HCT116 (cell line): ENCODE measurements around the gene ZSWIM6. TPM values are rescaled to one million over a fixed set of nuclear protein-coding genes. Genes with fewer than 3 reads are reported as not detected.

ENCODE experiments used
- ATAC-seq: fragments of 200-7000 bp; cut with Tn5 transposase; 2 replicates; pipeline ENCODE4 v1.9.1; 2020; ENCODE audit warnings: mild to moderate bottlenecking, moderate library complexity
- BruUV-seq: library from RNA; stranded (reverse); fragments of 400-500 nt; replicated peaks from 2 replicates; lab custom pipeline; 2021; lab: Mats Ljungman, UMichigan
- CTCF ChIA-PET: fragments of 300-600 bp; sonication (Branson Sonifier 250); formaldehyde crosslinking; loops from one replicate; lab custom pipeline; 2021; ENCODE audit warnings: antibody characterized with exemption; lab: Charles Lee
- POLR2A ChIA-PET: fragments of 300-600, 350-600 bp; sonication (Branson Sonifier 250); formaldehyde crosslinking; loops from one replicate; lab custom pipeline; 2021; ENCODE audit warnings: antibody characterized with exemption; lab: Charles Lee
- RAD21 ChIA-PET, 2 experiments: fragments of 300-600 bp; sonication (Branson Sonifier 250); formaldehyde crosslinking; loops; one replicate each; lab custom pipeline; 2023; ENCODE audit warnings: low total read pairs in 2 of 2; ENCODE audit not compliant: uncharacterized antibody in 2 of 2, unreplicated experiment in 2 of 2, low non-redundant PET in 1 of 2; lab: Charles Lee
- DNase-seq: peaks from one replicate; pipeline ENCODE4 v3.0.0-alpha.2; 2010; ENCODE audit warnings: low read depth, low spot score
- H2AFZ ChIP-seq: fragments of 200-600 bp; shearing (Covaris generic), sonication (generic); 2 replicates; pipeline ENCODE4 v1.6.1; 2017; ENCODE audit warnings: low read depth, mixed run types, mixed read lengths, antibody characterized with exemption, low read length; ENCODE audit not compliant: poor library complexity, severe bottlenecking
- H3K27ac ChIP-seq: 2 replicates; pipeline ENCODE4 v1.5.1; 2012; ENCODE audit warnings: low read depth, low read length
- H3K27me3 ChIP-seq: fragments of 200-600 bp; sonication (generic); 2 replicates; pipeline ENCODE4 v1.6.1; 2016; ENCODE audit warnings: mixed run types, low read length, mixed read lengths; ENCODE audit not compliant: insufficient read depth
- H3K36me3 ChIP-seq, 2 experiments: fragments of 200-500 bp in 1 of 2; fragments of 200-600 bp in 1 of 2; sonication (Bioruptor generic) in 1 of 2; sonication (generic) in 1 of 2; 2 replicates each; pipeline versions ENCODE4 v1.5.1 to v1.6.1; 2014 to 2016; ENCODE audit warnings: low read length in 2 of 2, inconsistent platforms in 1 of 2, mixed read lengths in 1 of 2, mixed run types in 1 of 2; ENCODE audit not compliant: insufficient read depth in 2 of 2, control insufficient read depth in 1 of 2
- H3K4me1 ChIP-seq, 2 experiments: fragments of 200-600 bp in 1 of 2; sonication (generic) in 1 of 2; 2 replicates each; pipeline versions ENCODE4 v1.5.1 to v1.6.1; 2012 to 2017; ENCODE audit warnings: low read length in 2 of 2, inconsistent platforms in 1 of 2, mild to moderate bottlenecking in 1 of 2, mixed read lengths in 1 of 2, mixed run types in 1 of 2, moderate library complexity in 1 of 2; ENCODE audit not compliant: insufficient read depth in 2 of 2, control insufficient read depth in 1 of 2
- H3K4me2 ChIP-seq: fragments of 200-600 bp; sonication (generic); 2 replicates; pipeline ENCODE4 v1.6.1; 2017; ENCODE audit warnings: mixed run types, low read length, mixed read lengths
- H3K4me3 ChIP-seq, 2 experiments: fragments of 200-600 bp in 1 of 2; sonication (generic) in 1 of 2; replicated peaks in 1 of 2; 2 replicates each; pipeline ENCODE4 v1.5.1; 2011 to 2016; ENCODE audit warnings: low read length in 2 of 2, control low read depth in 1 of 2, low read depth in 1 of 2, mild to moderate bottlenecking in 1 of 2, mixed read lengths in 1 of 2, mixed run types in 1 of 2
- H3K79me2 ChIP-seq: fragments of 200-600 bp; sonication (generic); 2 replicates; pipeline ENCODE4 v1.6.1; 2017; ENCODE audit warnings: mild to moderate bottlenecking, mixed run types, low read length, moderate library complexity, mixed read lengths; ENCODE audit not compliant: insufficient read depth
- H3K9ac ChIP-seq: fragments of 200-600 bp; sonication (generic); 2 replicates; pipeline ENCODE4 v1.6.1; 2016; ENCODE audit warnings: low read length, mixed read lengths
- H3K9me2 ChIP-seq: fragments of 200-600 bp; sonication (generic), shearing (Covaris generic); 2 replicates; pipeline ENCODE4 v1.6.1; 2017; ENCODE audit warnings: mixed run types, mild to moderate bottlenecking, moderate library complexity; ENCODE audit not compliant: insufficient read depth
- H3K9me3 ChIP-seq, 2 experiments: fragments of 200-500 bp in 1 of 2; fragments of 200-600 bp in 1 of 2; sonication (Bioruptor generic) in 1 of 2; sonication (generic) in 1 of 2; 2 replicates each; pipeline ENCODE4 v1.6.1; 2014 to 2017; ENCODE audit warnings: low read length in 2 of 2, mixed read lengths in 2 of 2, inconsistent platforms in 1 of 2, low read depth in 1 of 2, mild to moderate bottlenecking in 1 of 2, mixed run types in 1 of 2, moderate library complexity in 1 of 2; ENCODE audit not compliant: control insufficient read depth in 1 of 2, insufficient read depth in 1 of 2
- H4K20me1 ChIP-seq: fragments of 200-600 bp; sonication (generic), shearing (Covaris generic); 2 replicates; pipeline ENCODE4 v1.6.1; 2017; ENCODE audit warnings: mixed run types, mild to moderate bottlenecking, moderate library complexity; ENCODE audit not compliant: insufficient read depth
- CBX3 ChIP-seq: IDR thresholded peaks from 2 replicates; pipeline ENCODE4 v1.6.1; 2012; ENCODE audit warnings: low read depth
- CEBPB ChIP-seq: IDR thresholded peaks from 2 replicates; pipeline ENCODE4 v1.6.1; 2012; ENCODE audit warnings: low read depth
- EGR1 ChIP-seq: IDR thresholded peaks from 2 replicates; pipeline ENCODE4 v1.6.1; 2012; ENCODE audit warnings: low read depth
- EZH2 ChIP-seq: fragments of 200-600 bp; sonication (generic); IDR thresholded peaks from 2 replicates; pipeline ENCODE4 v1.6.1; 2017; ENCODE audit warnings: antibody characterized with exemption, mixed run types
- FOSL1 ChIP-seq: IDR thresholded peaks from 2 replicates; pipeline ENCODE4 v1.6.1; 2012; ENCODE audit warnings: low read depth
- JUND ChIP-seq: IDR thresholded peaks from 2 replicates; pipeline ENCODE4 v1.6.1; 2012
- POLR2A ChIP-seq: IDR thresholded peaks from 2 replicates; pipeline ENCODE4 v1.7.0; 2011; ENCODE audit warnings: borderline replicate concordance; ENCODE audit not compliant: insufficient read depth, insufficient read length; ENCODE audit errors: extremely low read depth
- POLR2AphosphoS5 ChIP-seq: IDR thresholded peaks from 2 replicates; pipeline ENCODE4 v1.6.1; 2011; ENCODE audit warnings: mild to moderate bottlenecking, low read depth, low read length, moderate library complexity
- RAD21 ChIP-seq: IDR thresholded peaks from 2 replicates; pipeline ENCODE4 v1.6.1; 2012; ENCODE audit warnings: low read depth, mild to moderate bottlenecking
- SIN3A ChIP-seq: IDR thresholded peaks from 2 replicates; pipeline ENCODE4 v1.6.1; 2012; ENCODE audit warnings: low read depth
- SP1 ChIP-seq: IDR thresholded peaks from 2 replicates; pipeline ENCODE4 v1.6.1; 2012; ENCODE audit warnings: low read depth
- SRF ChIP-seq: IDR thresholded peaks from 2 replicates; pipeline ENCODE4 v1.6.1; 2012; ENCODE audit warnings: low read depth
- TCF7L2 ChIP-seq: IDR thresholded peaks from 2 replicates; pipeline ENCODE4 v1.7.0; 2011; ENCODE audit warnings: borderline replicate concordance, inconsistent platforms; ENCODE audit not compliant: insufficient read depth, insufficient read length; ENCODE audit errors: extremely low read depth
- YY1 ChIP-seq: IDR thresholded peaks from 2 replicates; pipeline ENCODE4 v1.6.1; 2011; ENCODE audit warnings: low read length, low read depth, moderate library complexity, mild to moderate bottlenecking; ENCODE audit not compliant: insufficient replicate concordance; ENCODE audit errors: extremely low read depth
- ZFX ChIP-seq: fragments of 450-650 bp; IDR thresholded peaks from 2 replicates; pipeline ENCODE4 v1.6.1; 2017
- ZNF274 ChIP-seq: fragments of 200-500 bp; sonication (Bioruptor generic); IDR thresholded peaks from 2 replicates; pipeline ENCODE4 v1.6.1; 2014; ENCODE audit warnings: mild to moderate bottlenecking, low read depth, low read length, inconsistent platforms
- intact Hi-C: fragments of 100-400 bp; cut with micrococcal nuclease; formaldehyde crosslinking; loops from 2 replicates; pipeline ENCODE4 v1.10.0; 2022
- total RNA-seq: library from RNA; stranded (reverse); gene quantifications from one replicate; pipeline ENCODE4 v1.2.1, GENCODE V29; 2021; ENCODE audit not compliant: unreplicated experiment
- TF ChIP-seq, protein P1 (sequence below): IDR thresholded peaks from 2 replicates; pipeline ENCODE4 v1.6.1; 2012
- TF ChIP-seq, protein P2 (sequence below), 3 experiments: fragments of 200-600 bp in 1 of 3; sonication (generic) in 1 of 3; IDR thresholded peaks in 2 of 3; conservative IDR thresholded peaks in 1 of 3; 2 replicates each; pipeline ENCODE4 v1.5.1; 2012 to 2017; ENCODE audit warnings: low read depth in 2 of 3, low read length in 2 of 3, antibody characterized with exemption in 1 of 3, borderline replicate concordance in 1 of 3, control low read depth in 1 of 3, mild to moderate bottlenecking in 1 of 3, mixed read lengths in 1 of 3, mixed run types in 1 of 3, moderate library complexity in 1 of 3; ENCODE audit not compliant: insufficient read depth in 1 of 3
- TF ChIP-seq, protein P3 (sequence below): IDR thresholded peaks from 2 replicates; pipeline ENCODE4 v1.6.1; 2012
- TF ChIP-seq, protein P4 (sequence below): IDR thresholded peaks from 2 replicates; pipeline ENCODE4 v1.6.1; 2012; ENCODE audit warnings: low read depth

The ZSWIM6 gene
- total RNA-seq, 1 experiment from 2014 or later = 7.4 TPM

DNA sequence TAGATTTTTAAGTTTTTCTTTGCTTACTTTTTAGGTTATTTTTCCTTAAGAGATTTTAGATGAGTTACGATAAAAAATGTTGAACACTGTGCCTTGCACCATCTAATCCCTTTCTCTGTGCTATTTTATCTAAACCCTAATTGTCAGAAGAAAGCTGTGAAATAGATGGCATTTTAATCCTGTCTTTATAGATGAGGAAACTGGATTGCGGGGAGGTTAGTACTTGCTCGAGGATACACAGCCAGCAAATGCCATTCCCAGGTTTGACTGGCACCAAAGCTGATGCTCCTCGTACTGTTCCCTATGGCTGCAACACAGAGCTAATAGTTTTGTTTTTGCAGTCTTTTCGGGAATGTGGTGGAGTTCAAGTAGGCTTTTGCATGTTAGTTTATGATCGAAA lies 82.7 kb downstream of the ZSWIM6 start:
- Histone ChIP-seq H3K9ac (no peak overlapping the region), H3K4me3 (no peak overlapping the region), H3K9me2 (no peaks in the 10 kb centered on the region), H4K20me1 (no peaks in the 10 kb centered on the region), H3K4me1 (peaks cover 37 to 49% of the 10 kb centered on the region in 2 experiments), H2AFZ (no peak overlapping the region), H3K4me2 (peak overlapping the region; percentile 40; the same call in 1 of the 2 replicates), H3K36me3 (no peaks in the 10 kb centered on the region), H3K79me2 (peaks cover 76% of the 10 kb centered on the region), H3K27me3 (no peaks in the 10 kb centered on the region), H3K27ac (no peak overlapping the region), H3K9me3 (no peaks in the 10 kb centered on the region)
- ChIA-PET POLR2A (no interaction called here), CTCF (no interaction called here), RAD21 (no interaction called here)
- ATAC-seq (no peak), DNase-seq (no peak)
- no TSS peak for BruUV-seq
- no peak for TF ChIP-seq POLR2A
- no peak for TF ChIP-seq EGR1
- no peak for TF ChIP-seq ZFX
- TF ChIP-seq, protein P1, sequence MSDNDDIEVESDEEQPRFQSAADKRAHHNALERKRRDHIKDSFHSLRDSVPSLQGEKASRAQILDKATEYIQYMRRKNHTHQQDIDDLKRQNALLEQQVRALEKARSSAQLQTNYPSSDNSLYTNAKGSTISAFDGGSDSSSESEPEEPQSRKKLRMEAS = no peak
- TF ChIP-seq FOSL1 = no peak
- TF ChIP-seq, protein P2, sequence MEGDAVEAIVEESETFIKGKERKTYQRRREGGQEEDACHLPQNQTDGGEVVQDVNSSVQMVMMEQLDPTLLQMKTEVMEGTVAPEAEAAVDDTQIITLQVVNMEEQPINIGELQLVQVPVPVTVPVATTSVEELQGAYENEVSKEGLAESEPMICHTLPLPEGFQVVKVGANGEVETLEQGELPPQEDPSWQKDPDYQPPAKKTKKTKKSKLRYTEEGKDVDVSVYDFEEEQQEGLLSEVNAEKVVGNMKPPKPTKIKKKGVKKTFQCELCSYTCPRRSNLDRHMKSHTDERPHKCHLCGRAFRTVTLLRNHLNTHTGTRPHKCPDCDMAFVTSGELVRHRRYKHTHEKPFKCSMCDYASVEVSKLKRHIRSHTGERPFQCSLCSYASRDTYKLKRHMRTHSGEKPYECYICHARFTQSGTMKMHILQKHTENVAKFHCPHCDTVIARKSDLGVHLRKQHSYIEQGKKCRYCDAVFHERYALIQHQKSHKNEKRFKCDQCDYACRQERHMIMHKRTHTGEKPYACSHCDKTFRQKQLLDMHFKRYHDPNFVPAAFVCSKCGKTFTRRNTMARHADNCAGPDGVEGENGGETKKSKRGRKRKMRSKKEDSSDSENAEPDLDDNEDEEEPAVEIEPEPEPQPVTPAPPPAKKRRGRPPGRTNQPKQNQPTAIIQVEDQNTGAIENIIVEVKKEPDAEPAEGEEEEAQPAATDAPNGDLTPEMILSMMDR (IDR thresholded peaks at IDR 0.05 in 2 of 3, conservative IDR thresholded peaks at IDR 0.05 in 1 of 3; ENCODE audit: borderline replicate concordance in 1 of 3, insufficient read depth in 1 of 3, low read depth in 2 of 3, low read length in 2 of 3) = no peak
- no peak for TF ChIP-seq ZNF274
- TF ChIP-seq POLR2AphosphoS5 = no peak
- TF ChIP-seq EZH2 = no peak
- no peak for TF ChIP-seq SIN3A
- no peak for TF ChIP-seq CBX3
- no peak for TF ChIP-seq JUND
- TF ChIP-seq YY1 = no peak
- TF ChIP-seq CEBPB = no peak
- TF ChIP-seq, protein P3, sequence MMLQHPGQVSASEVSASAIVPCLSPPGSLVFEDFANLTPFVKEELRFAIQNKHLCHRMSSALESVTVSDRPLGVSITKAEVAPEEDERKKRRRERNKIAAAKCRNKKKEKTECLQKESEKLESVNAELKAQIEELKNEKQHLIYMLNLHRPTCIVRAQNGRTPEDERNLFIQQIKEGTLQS = no peak
- no peak for TF ChIP-seq SP1
- no peak for TF ChIP-seq SRF
- no peak for TF ChIP-seq RAD21
- TF ChIP-seq, protein P4, sequence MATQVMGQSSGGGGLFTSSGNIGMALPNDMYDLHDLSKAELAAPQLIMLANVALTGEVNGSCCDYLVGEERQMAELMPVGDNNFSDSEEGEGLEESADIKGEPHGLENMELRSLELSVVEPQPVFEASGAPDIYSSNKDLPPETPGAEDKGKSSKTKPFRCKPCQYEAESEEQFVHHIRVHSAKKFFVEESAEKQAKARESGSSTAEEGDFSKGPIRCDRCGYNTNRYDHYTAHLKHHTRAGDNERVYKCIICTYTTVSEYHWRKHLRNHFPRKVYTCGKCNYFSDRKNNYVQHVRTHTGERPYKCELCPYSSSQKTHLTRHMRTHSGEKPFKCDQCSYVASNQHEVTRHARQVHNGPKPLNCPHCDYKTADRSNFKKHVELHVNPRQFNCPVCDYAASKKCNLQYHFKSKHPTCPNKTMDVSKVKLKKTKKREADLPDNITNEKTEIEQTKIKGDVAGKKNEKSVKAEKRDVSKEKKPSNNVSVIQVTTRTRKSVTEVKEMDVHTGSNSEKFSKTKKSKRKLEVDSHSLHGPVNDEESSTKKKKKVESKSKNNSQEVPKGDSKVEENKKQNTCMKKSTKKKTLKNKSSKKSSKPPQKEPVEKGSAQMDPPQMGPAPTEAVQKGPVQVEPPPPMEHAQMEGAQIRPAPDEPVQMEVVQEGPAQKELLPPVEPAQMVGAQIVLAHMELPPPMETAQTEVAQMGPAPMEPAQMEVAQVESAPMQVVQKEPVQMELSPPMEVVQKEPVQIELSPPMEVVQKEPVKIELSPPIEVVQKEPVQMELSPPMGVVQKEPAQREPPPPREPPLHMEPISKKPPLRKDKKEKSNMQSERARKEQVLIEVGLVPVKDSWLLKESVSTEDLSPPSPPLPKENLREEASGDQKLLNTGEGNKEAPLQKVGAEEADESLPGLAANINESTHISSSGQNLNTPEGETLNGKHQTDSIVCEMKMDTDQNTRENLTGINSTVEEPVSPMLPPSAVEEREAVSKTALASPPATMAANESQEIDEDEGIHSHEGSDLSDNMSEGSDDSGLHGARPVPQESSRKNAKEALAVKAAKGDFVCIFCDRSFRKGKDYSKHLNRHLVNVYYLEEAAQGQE = no peak
- TF ChIP-seq TCF7L2 = no peak
- intact Hi-C loops = no loop called here
